ENCODE results near the gene RAB4A. TPM values are rescaled to one million over a fixed set of nuclear protein-coding genes. Genes with fewer than 3 reads are reported as not detected.
"Not testable (repeated sequence)": the region's sequence is repeated elsewhere in the genome, so short reads cannot be mapped to it uniquely, and the experiment has no call there.

The RAB4A gene
- total and polyA plus RNA-seq, 2 donors (not counting 1 experiment from before 2014, with no cell fraction given), result 15.7 to 31.5 TPM

DNA sequence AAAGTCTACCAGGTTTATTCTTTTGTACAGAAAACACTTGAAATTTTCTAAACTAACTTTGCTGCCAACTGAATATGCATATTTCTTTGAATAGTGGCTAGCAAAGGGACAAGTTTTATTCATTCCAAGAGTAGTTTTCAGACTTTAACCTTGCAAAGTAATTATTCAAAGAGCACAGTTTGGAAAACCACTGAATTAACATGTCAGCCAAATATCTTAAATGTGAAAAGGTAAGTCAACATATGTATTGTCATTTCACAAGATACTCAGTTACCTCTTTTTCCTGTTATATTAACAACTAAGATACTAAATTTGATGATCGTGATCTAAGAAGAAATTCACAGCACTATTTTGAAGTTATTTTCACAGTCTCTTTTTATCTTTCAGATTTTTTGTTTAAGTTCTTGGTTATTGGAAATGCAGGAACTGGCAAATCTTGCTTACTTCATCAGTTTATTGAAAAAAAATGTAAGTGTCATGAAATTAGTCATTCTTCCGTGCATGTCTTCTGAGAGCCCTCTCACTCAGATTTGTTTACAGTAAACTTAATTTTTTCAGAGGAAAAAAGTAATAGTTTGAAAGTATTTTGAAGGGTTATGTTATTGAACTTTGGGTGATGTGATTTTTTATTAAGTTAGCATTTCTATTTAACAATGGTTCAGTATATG, 15.3 kb downstream of the RAB4A start:
- no peak overlapping the region for H3K4me3 ChIP-seq (replicated peaks in 1 of 4; ENCODE audit: control extremely low read depth in 1 of 4, insufficient read depth in 1 of 4, low read depth in 3 of 4, low read length in 4 of 4)
- no peak overlapping the region for H3K9ac ChIP-seq (ENCODE audit: insufficient read depth, low read length)
- no peak for TF ChIP-seq EZH2 (IDR thresholded peaks at IDR 0.05; ENCODE audit: low read length, missing control alignments)
- TF ChIP-seq CTCF (conservative IDR thresholded peaks at IDR 0.05 in 1 of 2, IDR thresholded peaks at IDR 0.05 in 1 of 2; ENCODE audit: low read depth in 1 of 2, low read length in 2 of 2), result no peak
- H4K20me1 ChIP-seq (ENCODE audit: control insufficient read depth, extremely low read depth, insufficient read depth, low read length), result no peaks in the 10 kb centered on the region
- DNase-seq (ENCODE audit: low read depth in 2 of 2), result no peak
- H3K4me1 ChIP-seq (ENCODE audit: control insufficient read depth, extremely low read depth, insufficient read depth, low read length), result peaks cover 3% of the 10 kb centered on the region
- no peak overlapping the region for H3K27ac ChIP-seq (ENCODE audit: insufficient read depth, low read length)
- no peaks in the 10 kb centered on the region for H3K9me3 ChIP-seq (ENCODE audit: control insufficient read depth, insufficient read depth, low read depth, low read length)
- H3K36me3 ChIP-seq (ENCODE audit: control insufficient read depth, insufficient read depth, low read length), result no peaks in the 10 kb centered on the region
- H3K4me2 ChIP-seq (ENCODE audit: extremely low read depth, insufficient read depth, low read length), result no peak overlapping the region
- no peak overlapping the region for H2AFZ ChIP-seq (ENCODE audit: low read length)
- peaks cover 30% of the 10 kb centered on the region for H3K79me2 ChIP-seq (ENCODE audit: control insufficient read depth, insufficient read depth, low read length)
- no peaks in the 10 kb centered on the region for H3K27me3 ChIP-seq (ENCODE audit: control insufficient read depth, insufficient read depth, low read length)

DNA sequence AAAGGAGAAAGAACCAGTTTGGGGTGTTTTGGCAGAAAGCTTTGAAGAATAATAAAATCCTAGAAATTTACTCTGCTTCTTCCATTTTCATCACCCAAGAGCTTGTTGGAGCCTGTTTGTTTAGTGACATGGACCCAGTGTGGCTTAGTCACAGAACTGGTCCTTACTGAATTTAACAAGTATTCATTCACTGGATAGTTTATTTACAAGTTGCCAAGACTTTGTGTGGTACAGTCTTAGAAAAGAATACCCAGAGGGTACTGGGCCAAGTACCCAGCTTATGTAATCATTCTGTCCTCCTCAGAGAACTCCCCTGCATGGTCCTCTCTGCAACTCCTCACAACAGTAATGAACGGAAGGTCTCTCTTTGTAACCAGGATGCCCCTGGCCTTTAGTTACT, 16.4 kb downstream of the RAB4A start:
- Histone ChIP-seq H3K9ac (ENCODE audit: insufficient read depth, low read length) (no peak overlapping the region), H3K4me1 (ENCODE audit: control insufficient read depth, extremely low read depth, insufficient read depth, low read length) (peaks cover 3% of the 10 kb centered on the region), H2AFZ (ENCODE audit: low read length) (no peak overlapping the region), H4K20me1 (ENCODE audit: control insufficient read depth, extremely low read depth, insufficient read depth, low read length) (no peaks in the 10 kb centered on the region), H3K27me3 (ENCODE audit: control insufficient read depth, insufficient read depth, low read length) (no peaks in the 10 kb centered on the region), H3K79me2 (ENCODE audit: control insufficient read depth, insufficient read depth, low read length) (peaks cover 25% of the 10 kb centered on the region), H3K27ac (ENCODE audit: insufficient read depth, low read length) (no peak overlapping the region), H3K36me3 (ENCODE audit: control insufficient read depth, insufficient read depth, low read length) (no peaks in the 10 kb centered on the region), H3K9me3 (ENCODE audit: control insufficient read depth, insufficient read depth, low read depth, low read length) (no peaks in the 10 kb centered on the region), H3K4me3 (replicated peaks in 1 of 4; ENCODE audit: control extremely low read depth in 1 of 4, insufficient read depth in 1 of 4, low read depth in 3 of 4, low read length in 4 of 4) (no peak overlapping the region), H3K4me2 (ENCODE audit: extremely low read depth, insufficient read depth, low read length) (no peak overlapping the region)
- DNase-seq (ENCODE audit: low read depth in 2 of 2), result no peak
- no peak for TF ChIP-seq EZH2 (IDR thresholded peaks at IDR 0.05; ENCODE audit: low read length, missing control alignments)
- no peak for TF ChIP-seq CTCF (conservative IDR thresholded peaks at IDR 0.05 in 1 of 2, IDR thresholded peaks at IDR 0.05 in 1 of 2; ENCODE audit: low read depth in 1 of 2, low read length in 2 of 2)

DNA sequence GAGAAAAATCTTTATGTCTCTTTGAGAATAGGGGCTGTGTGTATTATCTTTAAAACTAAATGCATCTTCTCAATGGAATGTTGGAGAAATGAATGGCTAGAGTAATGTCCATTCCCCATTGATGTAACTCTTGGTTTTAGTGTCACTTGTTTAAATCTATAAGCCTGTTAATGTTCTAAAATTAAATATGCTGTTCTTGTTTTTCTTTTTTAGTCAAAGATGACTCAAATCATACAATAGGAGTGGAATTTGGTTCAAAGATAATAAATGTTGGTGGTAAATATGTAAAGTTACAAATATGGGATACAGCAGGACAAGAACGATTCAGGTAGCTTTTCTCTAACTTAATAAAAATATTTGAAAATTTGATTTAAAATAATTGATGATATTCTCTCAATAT, 17.6 kb downstream of the RAB4A start:
- H3K4me1 ChIP-seq (ENCODE audit: control insufficient read depth, extremely low read depth, insufficient read depth, low read length), result peaks cover 3% of the 10 kb centered on the region
- H3K36me3 ChIP-seq (ENCODE audit: control insufficient read depth, insufficient read depth, low read length), result no peaks in the 10 kb centered on the region
- H4K20me1 ChIP-seq (ENCODE audit: control insufficient read depth, extremely low read depth, insufficient read depth, low read length), result no peaks in the 10 kb centered on the region
- no peak overlapping the region for H3K4me2 ChIP-seq (ENCODE audit: extremely low read depth, insufficient read depth, low read length)
- peaks cover 13% of the 10 kb centered on the region for H3K79me2 ChIP-seq (ENCODE audit: control insufficient read depth, insufficient read depth, low read length)
- H3K4me3 ChIP-seq (replicated peaks in 1 of 4; ENCODE audit: control extremely low read depth in 1 of 4, insufficient read depth in 1 of 4, low read depth in 3 of 4, low read length in 4 of 4), result no peak overlapping the region
- H3K9ac ChIP-seq (ENCODE audit: insufficient read depth, low read length), result no peak overlapping the region
- H2AFZ ChIP-seq (ENCODE audit: low read length), result no peak overlapping the region
- H3K27ac ChIP-seq (ENCODE audit: insufficient read depth, low read length), result no peak overlapping the region
- no peaks in the 10 kb centered on the region for H3K27me3 ChIP-seq (ENCODE audit: control insufficient read depth, insufficient read depth, low read length)
- DNase-seq (ENCODE audit: low read depth in 2 of 2), result no peak
- H3K9me3 ChIP-seq (ENCODE audit: control insufficient read depth, insufficient read depth, low read depth, low read length), result no peaks in the 10 kb centered on the region
- no peak for TF ChIP-seq EZH2 (IDR thresholded peaks at IDR 0.05; ENCODE audit: low read length, missing control alignments)
- TF ChIP-seq CTCF (conservative IDR thresholded peaks at IDR 0.05 in 1 of 2, IDR thresholded peaks at IDR 0.05 in 1 of 2; ENCODE audit: low read depth in 1 of 2, low read length in 2 of 2), result no peak

DNA sequence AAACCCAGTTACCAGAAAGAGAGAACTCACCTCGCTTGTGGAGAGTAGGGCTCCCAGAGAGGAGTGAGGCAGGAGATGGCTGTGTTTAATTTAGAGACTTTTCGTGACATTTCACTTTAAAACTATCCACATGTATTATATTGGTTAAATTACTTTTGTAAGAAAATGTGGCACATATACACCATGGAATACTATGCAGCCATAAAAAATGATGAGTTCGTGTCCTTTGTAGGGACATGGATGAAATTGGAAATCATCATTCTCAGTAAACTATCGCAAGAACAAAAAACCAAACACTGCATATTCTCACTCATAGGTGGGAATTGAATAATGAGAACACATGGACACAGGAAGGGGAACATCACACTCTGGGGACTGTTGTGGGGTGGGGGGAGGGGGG, 20.8 kb downstream of the RAB4A start:
- H3K36me3 ChIP-seq (ENCODE audit: control insufficient read depth, insufficient read depth, low read length); H3K27ac ChIP-seq (ENCODE audit: insufficient read depth, low read length); H4K20me1 ChIP-seq (ENCODE audit: control insufficient read depth, extremely low read depth, insufficient read depth, low read length); H3K27me3 ChIP-seq (ENCODE audit: control insufficient read depth, insufficient read depth, low read length); H3K4me3 ChIP-seq (replicated peaks in 1 of 4; ENCODE audit: control extremely low read depth in 1 of 4, insufficient read depth in 1 of 4, low read depth in 3 of 4, low read length in 4 of 4); H2AFZ ChIP-seq (ENCODE audit: low read length); H3K9ac ChIP-seq (ENCODE audit: insufficient read depth, low read length); H3K79me2 ChIP-seq (ENCODE audit: control insufficient read depth, insufficient read depth, low read length); DNase-seq (ENCODE audit: low read depth in 2 of 2); H3K9me3 ChIP-seq (ENCODE audit: control insufficient read depth, insufficient read depth, low read depth, low read length); H3K4me1 ChIP-seq (ENCODE audit: control insufficient read depth, extremely low read depth, insufficient read depth, low read length); H3K4me2 ChIP-seq (ENCODE audit: extremely low read depth, insufficient read depth, low read length): not testable (repeated sequence)

All from fibroblast of lung (primary cell).